Activated T-helper 17 cell treated with anti-CD3 and anti-CD28 coated beads, Interleukin-2, amount 50 U/mL, for 72 hours (primary cell): Measurements from ENCODE around the gene DDX6. TPM values are rescaled to one million over a fixed set of nuclear protein-coding genes. Genes with fewer than 3 reads are reported as not detected.
"Not testable (repeated sequence)": the region's sequence is repeated elsewhere in the genome, so short reads cannot be mapped to it uniquely, and the experiment has no call there.

Experiments
- ATAC-seq: fragments of 150-1000 bp; cut with Tn5 transposase; replicated peaks from 2 replicates; pipeline ENCODE4 v1.10.0; 2021; ENCODE audit warnings: mild to moderate bottlenecking, moderate library complexity
- H3K27ac Mint-ChIP-seq: one replicate; pipeline ENCODE4 v1.8.0; 2022; ENCODE audit warnings: mixed read lengths
- H3K27me3 Mint-ChIP-seq: one replicate; pipeline ENCODE4 v1.8.0; 2022; ENCODE audit warnings: mixed read lengths
- H3K36me3 Mint-ChIP-seq: one replicate; pipeline ENCODE4 v1.8.0; 2022; ENCODE audit warnings: low read depth, mild to moderate bottlenecking, mixed read lengths
- H3K4me1 Mint-ChIP-seq: one replicate; pipeline ENCODE4 v1.8.0; 2022; ENCODE audit warnings: mixed read lengths
- H3K4me3 Mint-ChIP-seq: one replicate; pipeline ENCODE4 v1.8.0; 2022; ENCODE audit warnings: mild to moderate bottlenecking, mixed read lengths
- H3K9me3 Mint-ChIP-seq: one replicate; pipeline ENCODE4 v1.8.0; 2022; ENCODE audit warnings: mixed read lengths
- total RNA-seq, 2 donors: library from RNA; stranded (reverse); gene quantifications; one replicate each; pipeline ENCODE4 v1.2.3, GENCODE V29; 2022

DDX6 gene
- total RNA-seq, 2 donors from 2014 or later: 149 to 209 TPM

DNA sequence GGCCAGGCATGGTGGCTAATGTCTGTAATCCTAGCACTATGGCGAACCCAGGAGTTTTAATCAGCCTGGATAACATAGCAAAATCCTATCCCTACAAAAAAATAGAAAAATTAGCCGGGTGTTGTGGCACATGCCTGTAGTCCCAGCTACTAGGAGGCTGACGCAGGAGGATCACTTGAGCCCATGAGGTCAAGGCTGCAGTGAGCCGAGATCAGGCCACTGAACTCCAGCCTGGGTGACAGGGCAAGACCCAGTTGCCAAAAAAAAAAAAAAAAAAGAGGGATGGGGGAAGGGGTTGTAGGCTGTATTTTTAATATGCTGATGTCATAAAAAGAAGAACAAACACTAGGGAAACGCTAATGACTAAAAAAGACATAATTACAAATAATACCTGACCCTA lies 12.1 kb downstream of the DDX6 start:
- no peaks in the 10 kb centered on the region for H3K27me3 Mint-ChIP-seq
- H3K27ac Mint-ChIP-seq: no peak overlapping the region
- peaks cover 100% of the 10 kb centered on the region for H3K36me3 Mint-ChIP-seq
- H3K9me3 Mint-ChIP-seq: no peaks in the 10 kb centered on the region
- no peak overlapping the region for H3K4me3 Mint-ChIP-seq
- ATAC-seq: no peak
- peaks cover 23% of the 10 kb centered on the region for H3K4me1 Mint-ChIP-seq

DNA sequence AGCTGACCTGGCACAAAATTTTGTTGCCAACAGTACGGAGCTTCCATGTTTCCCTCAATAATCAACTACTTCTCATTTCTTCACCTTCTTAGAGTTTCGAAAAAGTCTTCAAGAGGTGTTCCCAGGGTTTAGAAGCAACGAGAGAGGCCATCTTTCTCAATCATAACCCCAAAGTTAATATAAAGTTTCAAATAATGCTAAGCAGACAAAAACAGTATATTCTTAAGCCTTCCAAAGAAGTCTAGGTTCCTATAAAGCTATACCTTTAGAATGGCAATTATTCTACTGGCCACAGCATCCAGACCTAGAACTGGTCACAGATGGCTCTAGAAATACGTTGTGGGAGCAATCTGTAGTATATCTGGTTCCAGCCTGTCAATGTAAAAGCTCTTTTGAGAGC lies 16.9 kb downstream of the DDX6 start:
- Mint-ChIP-seq H3K27ac (no peak overlapping the region), H3K4me1 (peaks cover 43% of the 10 kb centered on the region), H3K9me3 (no peaks in the 10 kb centered on the region), H3K36me3 (peaks cover 100% of the 10 kb centered on the region), H3K4me3 (peak overlapping the region; percentile 9), H3K27me3 (no peaks in the 10 kb centered on the region)
- ATAC-seq: no peak

GRCh38 chr11:118771547-118772288 lies 19.2 kb downstream of the DDX6 start:
- H3K36me3 Mint-ChIP-seq: peaks cover 100% of the 10 kb centered on the region
- ATAC-seq: no peak

GRCh38 chr11:118768690-118769089 lies 22.3 kb downstream of the DDX6 start:
- peaks cover 100% of the 10 kb centered on the region for H3K36me3 Mint-ChIP-seq
- no peaks in the 10 kb centered on the region for H3K27me3 Mint-ChIP-seq
- ATAC-seq: no peak
- no peaks in the 10 kb centered on the region for H3K9me3 Mint-ChIP-seq
- H3K27ac Mint-ChIP-seq: peak overlapping the region; percentile 83
- H3K4me1 Mint-ChIP-seq: peaks cover 30% of the 10 kb centered on the region
- H3K4me3 Mint-ChIP-seq: no peak overlapping the region

More at GRCh38 chr11:118771547-118772288, 19.2 kb downstream of the DDX6 start:
- Mint-ChIP-seq H3K27ac (peak overlapping the region; percentile 6), H3K9me3 (no peaks in the 10 kb centered on the region), H3K4me1 (peaks cover 41% of the 10 kb centered on the region), H3K27me3 (no peaks in the 10 kb centered on the region), H3K4me3 (peak overlapping the region; percentile 9)

GRCh38 chr11:118766035-118766434 lies 24.9 kb downstream of the DDX6 start:
- Mint-ChIP-seq H3K27ac (no peak overlapping the region), H3K9me3 (no peaks in the 10 kb centered on the region), H3K4me3 (no peak overlapping the region), H3K4me1 (peaks cover 16% of the 10 kb centered on the region), H3K27me3 (no peaks in the 10 kb centered on the region), H3K36me3 (peaks cover 100% of the 10 kb centered on the region)
- ATAC-seq: no peak

DNA sequence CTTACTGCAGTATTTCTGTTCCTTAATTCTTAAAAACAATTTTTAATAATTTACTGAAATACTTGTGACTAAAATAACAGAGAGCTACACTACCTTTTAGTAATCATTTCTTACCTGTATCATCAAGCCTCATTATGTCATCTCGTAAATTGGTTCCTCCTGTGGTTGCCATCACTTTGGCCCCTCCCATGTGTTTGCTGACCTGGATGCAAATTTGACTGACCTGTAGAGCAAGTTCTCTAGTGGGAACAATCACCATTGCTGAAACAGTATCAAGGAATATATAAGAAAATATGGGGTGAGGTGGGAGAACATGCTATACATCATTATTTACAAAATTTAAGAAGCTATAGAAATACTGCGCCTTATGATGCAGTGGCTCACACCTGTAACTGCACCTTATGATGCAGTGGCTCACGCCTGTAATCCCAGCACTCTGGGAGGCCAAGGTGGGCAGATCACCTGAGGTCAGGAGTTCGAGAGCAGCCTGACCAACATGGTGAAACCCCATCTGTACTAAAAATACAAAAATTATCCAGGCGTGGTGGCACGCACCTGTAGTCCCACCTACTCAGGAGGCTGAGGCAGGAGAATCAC lies 25.8 kb downstream of the DDX6 start:
- not testable (repeated sequence) for H3K27me3 Mint-ChIP-seq, H3K4me3 Mint-ChIP-seq, H3K27ac Mint-ChIP-seq, H3K9me3 Mint-ChIP-seq, H3K4me1 Mint-ChIP-seq, ATAC-seq
- H3K36me3 Mint-ChIP-seq: peaks cover 100% of the 10 kb centered on the region

DNA sequence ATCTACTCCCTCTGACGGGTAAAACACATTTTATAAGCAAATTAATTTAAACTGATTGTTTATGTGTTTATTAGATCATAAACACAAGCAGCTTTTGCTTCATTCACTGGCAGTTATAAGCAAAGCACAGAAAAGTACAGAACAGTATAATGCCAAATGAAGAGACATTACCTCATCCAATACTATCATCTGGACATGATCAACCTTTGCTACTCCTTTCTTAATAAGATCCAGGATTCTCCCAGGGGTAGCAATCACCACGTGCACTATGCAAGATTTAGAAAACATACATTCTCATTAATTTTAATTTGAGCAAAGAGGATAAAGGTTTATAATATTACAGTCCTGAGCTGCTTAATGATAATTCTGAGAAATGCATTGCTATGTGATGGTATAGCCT lies 27.9 kb downstream of the DDX6 start:
- Mint-ChIP-seq H3K4me3 (no peak overlapping the region), H3K27me3 (no peaks in the 10 kb centered on the region), H3K9me3 (no peaks in the 10 kb centered on the region), H3K36me3 (peaks cover 100% of the 10 kb centered on the region), H3K4me1 (peaks cover 5% of the 10 kb centered on the region), H3K27ac (no peak overlapping the region)
- ATAC-seq: no peak

DNA sequence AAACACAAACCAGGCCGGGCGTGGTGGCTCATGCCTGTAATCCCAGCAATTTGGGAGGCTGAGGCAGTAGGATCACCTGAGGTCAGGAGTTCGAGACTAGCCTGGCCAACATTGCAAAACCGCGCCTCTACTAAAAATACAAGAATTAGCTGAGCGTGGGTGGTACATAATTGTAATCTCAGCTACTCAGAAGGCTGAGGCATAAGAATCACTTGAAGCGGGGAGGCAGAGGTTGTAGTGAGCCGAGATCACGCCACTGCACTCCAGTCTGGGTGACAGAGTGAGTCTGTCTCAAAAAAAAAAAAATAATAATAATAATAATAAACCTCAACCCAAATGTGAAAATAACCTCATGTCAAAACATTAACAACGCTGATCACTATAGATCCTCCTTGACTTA lies 29.0 kb downstream of the DDX6 start:
- not testable (repeated sequence) for H3K9me3 Mint-ChIP-seq, H3K4me3 Mint-ChIP-seq, H3K4me1 Mint-ChIP-seq, H3K27ac Mint-ChIP-seq, H3K27me3 Mint-ChIP-seq, ATAC-seq
- peaks cover 100% of the 10 kb centered on the region for H3K36me3 Mint-ChIP-seq

DNA sequence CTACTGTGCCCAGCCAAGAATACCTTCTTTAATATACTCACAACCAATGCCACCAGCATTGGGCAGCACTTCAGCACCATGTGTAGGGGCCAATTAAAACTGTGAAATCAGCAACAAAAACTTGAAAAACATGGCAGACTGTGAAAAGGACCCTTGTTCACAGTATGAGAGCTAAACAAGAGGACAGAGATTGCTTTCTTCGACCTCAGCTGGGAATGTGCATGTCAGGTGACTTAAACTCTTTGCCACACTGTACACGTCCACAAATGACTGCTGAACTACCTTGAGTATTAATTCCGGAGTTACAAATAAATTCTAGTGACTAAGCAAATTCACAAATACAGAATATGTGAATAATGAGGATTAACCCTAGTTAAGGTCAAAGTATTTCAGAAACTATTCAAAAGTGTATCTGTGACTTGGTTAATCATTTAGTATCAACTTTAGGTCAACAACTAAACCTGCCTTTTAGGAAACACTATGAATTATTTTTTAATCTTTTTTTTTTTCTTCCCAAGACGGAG lies 33.0 kb downstream of the DDX6 start:
- H3K27ac Mint-ChIP-seq: no peak overlapping the region
- no peaks in the 10 kb centered on the region for H3K9me3 Mint-ChIP-seq
- ATAC-seq: no peak
- H3K27me3 Mint-ChIP-seq: no peaks in the 10 kb centered on the region
- H3K36me3 Mint-ChIP-seq: peaks cover 100% of the 10 kb centered on the region
- peaks cover 4% of the 10 kb centered on the region for H3K4me1 Mint-ChIP-seq
- H3K4me3 Mint-ChIP-seq: no peak overlapping the region

GRCh38 chr11:118752654-118753053 lies 38.3 kb downstream of the DDX6 start:
- H3K36me3 Mint-ChIP-seq: peaks cover 98% of the 10 kb centered on the region
- H3K4me3 Mint-ChIP-seq: no peak overlapping the region
- no peaks in the 10 kb centered on the region for H3K4me1 Mint-ChIP-seq
- no peak for ATAC-seq
- no peak overlapping the region for H3K27ac Mint-ChIP-seq
- H3K9me3 Mint-ChIP-seq: no peaks in the 10 kb centered on the region
- no peaks in the 10 kb centered on the region for H3K27me3 Mint-ChIP-seq

DNA sequence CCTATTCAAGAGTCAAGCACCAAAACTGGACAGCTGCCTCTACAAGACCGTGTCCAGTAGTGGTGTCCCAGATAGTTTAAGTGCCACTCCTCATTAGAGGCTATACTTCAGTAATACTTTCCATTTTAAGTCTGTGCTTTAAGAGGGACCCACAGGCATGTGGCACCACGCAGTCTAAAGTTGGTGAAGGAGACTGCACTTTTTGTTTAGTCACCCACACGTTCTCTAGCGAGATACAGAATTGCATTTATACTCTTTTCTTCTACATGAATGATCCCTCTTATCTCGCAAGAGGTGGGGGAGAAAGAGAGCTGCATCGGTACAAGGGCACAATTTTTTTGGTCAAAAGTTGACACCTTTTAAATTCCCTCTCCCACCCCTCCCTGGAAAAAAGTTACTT lies 41.5 kb downstream of the DDX6 start:
- H3K27me3 Mint-ChIP-seq: no peaks in the 10 kb centered on the region
- H3K27ac Mint-ChIP-seq: no peak overlapping the region
- no peaks in the 10 kb centered on the region for H3K4me1 Mint-ChIP-seq
- H3K4me3 Mint-ChIP-seq: no peak overlapping the region
- H3K36me3 Mint-ChIP-seq: peaks cover 74% of the 10 kb centered on the region
- ATAC-seq: no peak
- H3K9me3 Mint-ChIP-seq: no peaks in the 10 kb centered on the region

DNA sequence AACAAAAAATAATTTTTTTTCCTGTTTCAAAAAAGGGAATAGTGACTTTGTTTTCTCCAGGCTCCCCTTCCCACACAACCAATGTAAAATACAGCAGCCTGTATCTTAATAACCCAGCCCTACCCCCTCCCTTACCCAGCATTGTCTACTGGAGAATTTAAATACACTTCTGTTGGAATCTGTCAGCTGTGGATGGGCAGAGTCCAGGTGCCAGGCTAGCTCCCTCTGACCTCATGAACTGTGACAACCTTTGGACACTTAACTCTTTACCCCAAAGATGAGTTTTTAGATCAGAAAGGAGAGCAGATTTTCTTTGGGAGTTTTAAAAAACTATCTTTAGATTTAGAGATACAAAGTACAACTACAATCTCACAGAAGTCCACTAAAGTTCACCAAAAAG lies 42.9 kb downstream of the DDX6 start:
- H3K4me3 Mint-ChIP-seq: no peak overlapping the region
- no peaks in the 10 kb centered on the region for H3K27me3 Mint-ChIP-seq
- peaks cover 60% of the 10 kb centered on the region for H3K36me3 Mint-ChIP-seq
- H3K9me3 Mint-ChIP-seq: no peaks in the 10 kb centered on the region
- no peaks in the 10 kb centered on the region for H3K4me1 Mint-ChIP-seq
- no peak for ATAC-seq
- H3K27ac Mint-ChIP-seq: no peak overlapping the region

DNA sequence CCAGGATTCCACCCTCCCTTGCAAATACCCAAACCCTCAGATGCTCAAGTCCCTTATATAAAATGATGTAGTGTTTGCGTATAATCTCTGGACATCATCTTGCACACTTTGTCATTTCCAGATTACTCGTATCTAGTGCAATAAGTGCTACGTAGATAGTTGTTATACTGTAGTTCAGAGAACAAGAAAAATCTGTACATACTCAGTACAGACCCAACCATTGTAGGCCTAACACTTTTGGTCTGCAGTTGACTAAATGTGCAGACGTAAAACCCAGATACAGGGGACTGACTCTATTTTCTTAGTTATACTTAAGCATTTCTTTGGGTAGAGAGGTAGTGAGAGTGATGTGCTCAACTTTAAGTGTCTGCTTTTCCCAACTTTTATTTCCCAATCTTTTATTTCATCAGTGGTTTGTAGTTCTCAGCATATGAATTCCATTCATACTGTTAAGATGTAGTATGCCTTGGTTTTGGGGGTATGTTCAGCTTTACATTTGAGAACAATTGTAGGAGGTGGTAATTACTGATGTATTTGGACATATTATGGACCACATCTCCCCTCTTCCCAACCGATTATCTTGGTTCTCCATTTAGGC lies 43.9 kb downstream of the DDX6 start:
- no peaks in the 10 kb centered on the region for H3K27me3 Mint-ChIP-seq
- no peaks in the 10 kb centered on the region for H3K9me3 Mint-ChIP-seq
- ATAC-seq: no peak
- no peaks in the 10 kb centered on the region for H3K4me1 Mint-ChIP-seq
- H3K36me3 Mint-ChIP-seq: peaks cover 50% of the 10 kb centered on the region
- no peak overlapping the region for H3K27ac Mint-ChIP-seq
- no peak overlapping the region for H3K4me3 Mint-ChIP-seq

DNA sequence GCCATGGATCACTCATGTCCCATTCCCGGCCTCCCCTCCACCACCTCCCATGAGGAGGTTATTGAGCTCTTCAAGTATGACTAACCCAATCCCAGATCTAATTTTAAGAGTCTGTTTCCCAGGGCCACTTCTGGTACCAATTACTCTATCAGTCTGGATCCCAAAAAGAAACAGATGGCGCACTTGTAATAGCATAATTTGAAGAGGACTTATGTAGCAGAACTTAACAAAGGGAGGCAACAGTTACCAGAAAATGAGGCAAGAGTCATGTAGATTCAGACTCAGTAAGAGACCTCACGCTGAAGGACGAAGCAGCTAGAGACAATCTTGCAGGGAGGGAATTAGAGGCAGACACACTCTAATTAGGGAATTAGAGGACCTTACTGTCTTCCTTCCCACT lies 46.9 kb downstream of the DDX6 start:
- Mint-ChIP-seq H3K27ac (no peak overlapping the region), H3K4me3 (no peak overlapping the region), H3K9me3 (no peaks in the 10 kb centered on the region), H3K36me3 (peaks cover 20% of the 10 kb centered on the region), H3K27me3 (no peaks in the 10 kb centered on the region), H3K4me1 (no peaks in the 10 kb centered on the region)
- ATAC-seq: no peak

GRCh38 chr11:118742304-118742703 lies 48.7 kb downstream of the DDX6 start:
- ATAC-seq: no peak
- H3K27ac Mint-ChIP-seq: no peak overlapping the region
- H3K36me3 Mint-ChIP-seq: peaks cover 4% of the 10 kb centered on the region
- no peaks in the 10 kb centered on the region for H3K4me1 Mint-ChIP-seq
- no peaks in the 10 kb centered on the region for H3K27me3 Mint-ChIP-seq
- no peaks in the 10 kb centered on the region for H3K9me3 Mint-ChIP-seq
- H3K4me3 Mint-ChIP-seq: no peak overlapping the region
